Right forelimb (tissue), 1 donor: ENCODE data around the gene CDK8.

ENCODE experiments used
- DNase-seq: peaks from one replicate; pipeline ENCODE4 v3.0.0-alpha.2; 2018

Gene CDK8

GRCh38 chr13:26390203-26390602 is 136.3 kb downstream of the CDK8 start:
- DNase-seq = no peak

- no peak for DNase-seq
Observed at GRCh38 chr13:26400545-26400944, 146.6 kb downstream of the CDK8 start.

GRCh38 chr13:26401069-26401468 is 147.1 kb downstream of the CDK8 start:
- DNase-seq = no peak

GRCh38 chr13:26401578-26402021 is 147.7 kb downstream of the CDK8 start:
- no peak for DNase-seq

- DNase-seq = no peak
Observed at GRCh38 chr13:26406791-26407190, 152.9 kb downstream of the CDK8 start.

- no peak for DNase-seq
Observed at GRCh38 chr13:26411206-26411605, 157.3 kb downstream of the CDK8 start.

- DNase-seq = no peak
Observed at GRCh38 chr13:26412263-26412662, 158.3 kb downstream of the CDK8 start.

- no peak for DNase-seq
Observed at GRCh38 chr13:26412936-26413716, 159.2 kb downstream of the CDK8 start.

GRCh38 chr13:26420282-26420960 is 166.5 kb downstream of the CDK8 start:
- DNase-seq = no peak

- no peak for DNase-seq
Observed at GRCh38 chr13:26422036-26422435, 168.1 kb downstream of the CDK8 start.

- DNase-seq = peak; percentile 59
Observed at GRCh38 chr13:26423629-26424028, 169.7 kb downstream of the CDK8 start.

- no peak for DNase-seq
Observed at GRCh38 chr13:26424181-26424580, 170.3 kb downstream of the CDK8 start.

- no peak for DNase-seq
Observed at GRCh38 chr13:26425443-26426358, 171.8 kb downstream of the CDK8 start.

- DNase-seq = no peak
Observed at GRCh38 chr13:26433776-26434175, 179.8 kb downstream of the CDK8 start.

- DNase-seq = no peak
Observed at GRCh38 chr13:26435171-26435570, 181.2 kb downstream of the CDK8 start.

GRCh38 chr13:26435646-26436045 is 181.7 kb downstream of the CDK8 start:
- no peak for DNase-seq

GRCh38 chr13:26436914-26437313 is 183.0 kb downstream of the CDK8 start:
- DNase-seq = no peak

GRCh38 chr13:26440111-26440510 is 186.2 kb downstream of the CDK8 start:
- no peak for DNase-seq

- no peak for DNase-seq
Observed at GRCh38 chr13:26441476-26441875, 187.5 kb downstream of the CDK8 start.

GRCh38 chr13:26442541-26442940 is 188.6 kb downstream of the CDK8 start:
- no peak for DNase-seq

- no peak for DNase-seq
Observed at GRCh38 chr13:26445092-26445491, 191.2 kb downstream of the CDK8 start.

GRCh38 chr13:26446751-26447150 is 192.8 kb downstream of the CDK8 start:
- DNase-seq = no peak

GRCh38 chr13:26448032-26448431 is 194.1 kb downstream of the CDK8 start:
- no peak for DNase-seq
